Thymus (tissue), 11 donors: ENCODE results near the gene SLC16A7. TPM values are rescaled to one million over a fixed set of nuclear protein-coding genes. Genes with fewer than 3 reads are reported as not detected.

ENCODE experiments used
- DNase-seq, 9 donors: peaks; one replicate each; pipeline ENCODE4 v3.0.0-alpha.2; 2013; ENCODE audit warnings: low spot score in 9 of 9, low read depth in 6 of 9, missing footprints in 1 of 9
- H3K27ac ChIP-seq, 2 donors: one replicate each; pipeline ENCODE4 v1.5.1; 2013; ENCODE audit warnings: control low read depth in 1 of 2, low read depth in 1 of 2, low read length in 1 of 2, mild to moderate bottlenecking in 1 of 2, moderate library complexity in 1 of 2
- H3K27me3 ChIP-seq, 2 donors: one replicate each; pipeline ENCODE4 v1.5.1; 2013; ENCODE audit warnings: low read length in 1 of 2; ENCODE audit not compliant: control insufficient read depth in 2 of 2, insufficient read depth in 1 of 2
- H3K36me3 ChIP-seq, 2 donors: one replicate each; pipeline ENCODE4 v1.5.1; 2013; ENCODE audit warnings: low read length in 1 of 2, mild to moderate bottlenecking in 1 of 2, moderate library complexity in 1 of 2; ENCODE audit not compliant: control insufficient read depth in 2 of 2, insufficient read depth in 2 of 2
- H3K4me1 ChIP-seq, 2 donors: one replicate each; pipeline ENCODE4 v1.5.1; 2013; ENCODE audit warnings: low read length in 2 of 2; ENCODE audit not compliant: control insufficient read depth in 2 of 2, insufficient read depth in 2 of 2
- H3K4me3 ChIP-seq, 2 donors: one replicate each; pipeline ENCODE4 v1.5.1; 2013; ENCODE audit warnings: low read length in 2 of 2, control low read depth in 1 of 2, mild to moderate bottlenecking in 1 of 2
- H3K9me3 ChIP-seq, 2 donors: one replicate each; pipeline ENCODE4 v1.5.1; 2013; ENCODE audit warnings: low read length in 1 of 2, mild to moderate bottlenecking in 1 of 2; ENCODE audit not compliant: control insufficient read depth in 2 of 2, insufficient read depth in 1 of 2
- WGBS: extraction: QIAGEN DNeasy Blood & Tissue Kit; methylation state at CpG from one replicate; pipeline ENCODE4 v1.1.7; 2013; 5-methylcytosine and 5-hydroxymethylcytosine counted together
- polyA plus RNA-seq: library from polyadenylated mRNA; stranded (reverse); fragments of 200-250 nt; gene quantifications from one replicate; pipeline ENCODE4 v1.2.3, GENCODE V29; 2013
- total RNA-seq: library from RNA; stranded (reverse); fragments of 120-200 nt; gene quantifications from one replicate; pipeline ENCODE4 v1.2.4, GENCODE V29; 2013
- donor health status: healthy.

The SLC16A7 gene
- total and polyA plus RNA-seq, 2 donors: 6.2 to 11.0 TPM

GRCh38 chr12:59580050-59580449 lies 15.8 kb upstream of the SLC16A7 start:
- Histone ChIP-seq H3K4me1 (peaks cover 10 to 14% of the 10 kb centered on the region in 2 donors), H3K27ac (no peak overlapping the region), H3K4me3 (no peak overlapping the region), H3K36me3 (no peaks in the 10 kb centered on the region), H3K27me3 (no peaks in the 10 kb centered on the region), H3K9me3 (no peaks in the 10 kb centered on the region)
- no peak for DNase-seq
- 95% methylated on average over 2 of the region's 2 CpGs for WGBS

DNA sequence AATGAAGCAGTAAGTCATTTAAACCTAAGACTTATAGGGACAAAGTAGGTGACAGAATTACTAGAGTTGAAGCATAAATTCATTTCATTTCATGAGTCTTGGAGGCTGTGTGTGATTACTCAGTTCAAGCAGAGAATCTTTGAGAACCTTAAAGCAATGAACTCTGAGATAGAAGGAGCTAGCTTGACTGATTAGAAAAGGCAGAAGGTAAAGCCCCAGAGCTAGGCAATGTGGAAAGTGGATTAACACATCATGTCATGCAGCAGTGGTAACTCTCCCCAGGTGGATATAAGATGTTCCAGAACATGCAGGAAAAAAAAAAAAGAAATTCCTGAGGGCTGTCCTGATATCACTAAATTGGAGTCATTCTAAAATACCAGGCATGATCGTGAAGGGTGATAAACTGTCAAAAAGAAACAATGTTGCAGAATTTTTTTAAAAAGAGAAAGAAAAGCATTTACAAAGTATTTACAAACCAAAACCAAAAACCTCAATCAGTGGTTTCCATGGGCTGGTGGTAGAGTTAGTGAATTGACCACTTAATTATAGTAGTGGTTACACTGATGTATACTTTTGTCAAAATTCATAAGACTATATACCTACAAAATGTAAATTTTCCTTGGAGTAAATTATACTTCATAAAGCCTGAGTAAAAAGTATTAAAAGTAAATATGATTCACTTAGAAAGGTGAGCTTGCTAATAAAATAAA lies 12.7 kb upstream of the SLC16A7 start:
- DNase-seq: no peak
- Histone ChIP-seq H3K36me3 (no peaks in the 10 kb centered on the region), H3K27me3 (no peaks in the 10 kb centered on the region), H3K9me3 (no peaks in the 10 kb centered on the region), H3K4me3 (no peak overlapping the region), H3K4me1 (peaks cover 8% of the 10 kb centered on the region in 2 donors), H3K27ac (no peak overlapping the region)
- 73% methylated on average over 1 of the region's 1 CpG for WGBS

- Histone ChIP-seq H3K27me3 (no peaks in the 10 kb centered on the region), H3K4me3 (no peak overlapping the region), H3K27ac (no peak overlapping the region), H3K9me3 (no peaks in the 10 kb centered on the region), H3K36me3 (no peaks in the 10 kb centered on the region), H3K4me1 (no peaks in the 10 kb centered on the region)
- DNase-seq: no peak
- 95% methylated on average over 1 of the region's 1 CpG for WGBS
Observed at GRCh38 chr12:59587710-59588109, 8.1 kb upstream of the SLC16A7 start.

- 100% methylated on average over 1 of the region's 1 CpG for WGBS
- DNase-seq: no peak
- no peak overlapping the region for H3K4me3 ChIP-seq
Observed at GRCh38 chr12:59593761-59594160, 2.1 kb upstream of the SLC16A7 start.

GRCh38 chr12:59594943-59595500 lies 807 bp upstream of the SLC16A7 start:
- no peaks in the 10 kb centered on the region for H3K27me3 ChIP-seq
- H3K27ac ChIP-seq: peak overlapping the region in 1 of 2 donors; percentile 95
- DNase-seq: peak in 1 of 9 donors; percentile 7
- WGBS: 69% methylated on average over 4 of the region's 4 CpGs
- no peaks in the 10 kb centered on the region for H3K36me3 ChIP-seq
- peak overlapping the region; percentile 82 to 89 for H3K4me3 ChIP-seq
- H3K4me1 ChIP-seq: peaks cover 3 to 8% of the 10 kb centered on the region in 2 donors
- peaks cover 0 to 1% of the 10 kb centered on the region in 2 donors for H3K9me3 ChIP-seq

More at GRCh38 chr12:59593761-59594160, 2.1 kb upstream of the SLC16A7 start:
- no peaks in the 10 kb centered on the region for H3K27me3 ChIP-seq
- no peak overlapping the region for H3K27ac ChIP-seq
- peaks cover 3 to 8% of the 10 kb centered on the region in 2 donors for H3K4me1 ChIP-seq
- H3K9me3 ChIP-seq: peaks cover 0 to 1% of the 10 kb centered on the region in 2 donors
- no peaks in the 10 kb centered on the region for H3K36me3 ChIP-seq

- peak in 2 of 9 donors; percentile 69 to 81 for DNase-seq
- Histone ChIP-seq H3K4me3 (peak overlapping the region; percentile 82 to 89), H3K4me1 (peaks cover 3 to 8% of the 10 kb centered on the region in 2 donors), H3K9me3 (peaks cover 0 to 1% of the 10 kb centered on the region in 2 donors), H3K27ac (peak overlapping the region; percentile 95 to 99), H3K27me3 (no peaks in the 10 kb centered on the region), H3K36me3 (no peaks in the 10 kb centered on the region)
- WGBS: 1% methylated on average over 5 of the region's 5 CpGs
Observed at GRCh38 chr12:59595565-59595882, 305 bp upstream of the SLC16A7 start.

DNA sequence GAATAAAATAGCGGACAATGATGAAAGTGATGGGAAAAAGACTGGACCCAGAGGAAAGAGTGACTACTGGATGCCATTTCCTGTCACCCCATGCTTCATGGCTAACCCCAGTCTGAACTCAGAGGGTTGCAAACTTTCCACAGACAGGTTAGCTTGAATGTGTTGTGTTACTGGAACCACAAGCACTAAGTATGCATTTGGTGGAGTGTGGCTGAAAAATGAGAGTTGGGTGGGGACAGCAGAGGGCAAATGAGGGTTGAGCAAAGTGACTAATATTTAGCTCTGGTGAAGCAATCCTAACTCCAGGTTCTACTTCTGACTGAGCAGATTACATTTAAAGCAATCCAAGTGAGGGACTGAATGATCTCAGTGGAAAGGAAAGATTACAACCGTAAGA lies 1.6 kb downstream of the SLC16A7 start:
- DNase-seq: peak in 8 of 9 donors; percentile 32 to 75 (median 50)
- Histone ChIP-seq H3K4me1 (peaks cover 3 to 8% of the 10 kb centered on the region in 2 donors), H3K27me3 (no peaks in the 10 kb centered on the region), H3K27ac (peak overlapping the region; percentile 95 to 99), H3K9me3 (peaks cover 0 to 1% of the 10 kb centered on the region in 2 donors), H3K36me3 (no peaks in the 10 kb centered on the region), H3K4me3 (peak overlapping the region; percentile 82 to 89)
- 48% methylated on average over 2 of the region's 2 CpGs for WGBS

DNA sequence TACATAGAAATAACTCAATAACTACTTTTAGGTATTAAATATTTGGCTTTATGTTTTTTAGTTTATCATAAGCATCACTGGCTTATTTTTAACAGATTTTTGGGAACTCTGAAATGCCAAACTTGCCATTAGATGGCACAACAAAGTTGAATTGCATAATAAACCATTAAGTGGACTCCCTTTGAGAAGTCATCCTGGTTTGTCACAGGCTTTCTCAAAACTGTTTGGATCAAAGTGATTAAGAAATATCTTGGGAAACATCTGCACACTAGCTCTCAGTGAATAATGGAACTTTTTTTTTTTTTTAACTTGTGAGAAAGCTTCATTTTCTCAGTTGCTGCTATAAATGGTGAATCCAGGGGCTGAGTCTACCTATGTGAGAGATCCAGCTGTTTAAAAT lies 4.3 kb downstream of the SLC16A7 start:
- Histone ChIP-seq H3K27ac (no peak overlapping the region), H3K4me1 (peaks cover 3 to 8% of the 10 kb centered on the region in 2 donors), H3K4me3 (no peak overlapping the region), H3K27me3 (no peaks in the 10 kb centered on the region), H3K9me3 (peaks cover 0 to 1% of the 10 kb centered on the region in 2 donors), H3K36me3 (no peaks in the 10 kb centered on the region)
- DNase-seq: no peak

DNA sequence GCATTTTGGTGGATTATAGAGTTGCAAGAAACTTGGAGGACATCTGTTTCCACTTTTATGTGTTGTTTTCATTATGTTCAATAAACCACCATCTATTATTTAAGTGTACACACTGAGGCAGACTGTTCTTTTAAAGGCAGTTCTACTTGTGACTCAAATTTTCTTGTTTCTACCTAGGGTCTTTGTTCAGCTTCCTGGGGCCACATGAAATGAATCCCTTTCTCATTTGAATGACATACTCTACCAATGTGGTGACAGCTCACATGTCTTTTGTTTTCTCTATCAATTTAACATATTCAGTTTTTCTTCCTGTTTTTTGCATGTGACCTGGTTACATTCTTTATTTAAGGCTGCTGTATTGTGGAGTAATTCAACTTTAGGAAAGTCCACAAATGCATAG lies 7.9 kb downstream of the SLC16A7 start:
- H3K36me3 ChIP-seq: no peaks in the 10 kb centered on the region

More for the DNA sequence above, 7.9 kb downstream of the SLC16A7 start:
- Histone ChIP-seq H3K4me1 (no peaks in the 10 kb centered on the region), H3K4me3 (no peak overlapping the region), H3K27me3 (no peaks in the 10 kb centered on the region), H3K9me3 (no peaks in the 10 kb centered on the region), H3K27ac (no peak overlapping the region)
- no peak for DNase-seq
